ENCODE results near the gene CSF3. TPM values are rescaled to one million over a fixed set of nuclear protein-coding genes. Genes with fewer than 3 reads are reported as not detected.

CSF3 gene
- total RNA-seq, 3 donors from 2014 or later = not detected

DNA sequence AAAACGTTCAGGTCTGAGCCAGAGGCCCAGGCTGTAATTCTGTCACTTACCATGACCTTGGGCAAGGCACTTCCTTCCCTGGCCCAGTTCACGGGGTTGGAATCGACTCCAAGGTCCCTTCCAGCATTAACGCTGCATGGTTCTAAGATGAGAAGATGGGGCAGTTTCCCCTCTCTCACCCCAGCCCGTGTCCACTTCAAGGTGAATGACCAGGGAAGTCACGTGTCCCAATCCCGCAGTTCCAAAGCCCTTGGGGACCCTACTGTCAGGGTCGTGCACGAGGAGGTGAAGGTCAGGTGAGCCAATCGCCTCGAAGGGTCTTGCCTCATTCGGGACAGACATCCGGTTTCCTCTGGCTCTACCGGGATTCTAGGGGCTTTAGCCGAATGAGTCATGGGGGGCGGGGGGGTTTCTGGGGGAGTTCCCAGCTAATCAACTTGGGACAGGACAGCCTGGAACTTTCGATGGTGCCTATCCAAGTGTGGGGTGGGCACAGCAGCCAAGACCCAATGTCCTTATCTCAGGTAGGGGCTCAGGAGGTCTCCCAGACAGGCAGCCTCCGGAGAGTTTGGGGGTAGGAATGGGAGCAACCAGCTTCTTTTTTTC is 762 bp upstream of the CSF3 start:
- ATAC-seq (peak; percentile 18), DNase-seq (no peak)
- H3K4me1 ChIP-seq (ENCODE audit: low read depth) = peaks cover 28% of the 10 kb centered on the region

DNA sequence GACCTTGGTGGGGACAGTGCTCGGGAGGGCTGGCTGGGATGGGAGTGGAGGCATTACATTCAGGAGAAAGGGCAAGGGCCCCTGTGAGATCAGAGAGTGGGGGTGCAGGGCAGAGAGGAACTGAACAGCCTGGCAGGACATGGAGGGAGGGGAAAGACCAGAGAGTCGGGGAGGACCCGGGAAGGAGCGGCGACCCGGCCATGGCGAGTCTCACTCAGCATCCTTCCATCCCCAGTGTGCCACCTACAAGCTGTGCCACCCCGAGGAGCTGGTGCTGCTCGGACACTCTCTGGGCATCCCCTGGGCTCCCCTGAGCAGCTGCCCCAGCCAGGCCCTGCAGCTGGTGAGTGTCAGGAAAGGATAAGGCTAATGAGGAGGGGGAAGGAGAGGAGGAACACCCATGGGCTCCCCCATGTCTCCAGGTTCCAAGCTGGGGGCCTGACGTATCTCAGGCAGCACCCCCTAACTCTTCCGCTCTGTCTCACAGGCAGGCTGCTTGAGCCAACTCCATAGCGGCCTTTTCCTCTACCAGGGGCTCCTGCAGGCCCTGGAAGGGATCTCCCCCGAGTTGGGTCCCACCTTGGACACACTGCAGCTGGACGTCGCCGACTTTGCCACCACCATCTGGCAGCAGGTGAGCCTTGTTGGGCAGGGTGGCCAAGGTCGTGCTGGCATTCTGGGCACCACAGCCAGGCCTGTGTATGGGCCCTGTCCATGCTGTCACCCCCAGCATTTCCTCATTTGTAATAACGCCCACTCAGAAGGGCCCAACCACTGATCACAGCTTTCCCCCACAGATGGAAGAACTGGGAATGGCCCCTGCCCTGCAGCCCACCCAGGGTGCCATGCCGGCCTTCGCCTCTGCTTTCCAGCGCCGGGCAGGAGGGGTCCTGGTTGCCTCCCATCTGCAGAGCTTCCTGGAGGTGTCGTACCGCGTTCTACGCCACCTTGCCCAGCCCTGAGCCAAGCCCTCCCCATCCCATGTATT is 1.1 kb downstream of the CSF3 start:
- TF ChIP-seq, protein P1, sequence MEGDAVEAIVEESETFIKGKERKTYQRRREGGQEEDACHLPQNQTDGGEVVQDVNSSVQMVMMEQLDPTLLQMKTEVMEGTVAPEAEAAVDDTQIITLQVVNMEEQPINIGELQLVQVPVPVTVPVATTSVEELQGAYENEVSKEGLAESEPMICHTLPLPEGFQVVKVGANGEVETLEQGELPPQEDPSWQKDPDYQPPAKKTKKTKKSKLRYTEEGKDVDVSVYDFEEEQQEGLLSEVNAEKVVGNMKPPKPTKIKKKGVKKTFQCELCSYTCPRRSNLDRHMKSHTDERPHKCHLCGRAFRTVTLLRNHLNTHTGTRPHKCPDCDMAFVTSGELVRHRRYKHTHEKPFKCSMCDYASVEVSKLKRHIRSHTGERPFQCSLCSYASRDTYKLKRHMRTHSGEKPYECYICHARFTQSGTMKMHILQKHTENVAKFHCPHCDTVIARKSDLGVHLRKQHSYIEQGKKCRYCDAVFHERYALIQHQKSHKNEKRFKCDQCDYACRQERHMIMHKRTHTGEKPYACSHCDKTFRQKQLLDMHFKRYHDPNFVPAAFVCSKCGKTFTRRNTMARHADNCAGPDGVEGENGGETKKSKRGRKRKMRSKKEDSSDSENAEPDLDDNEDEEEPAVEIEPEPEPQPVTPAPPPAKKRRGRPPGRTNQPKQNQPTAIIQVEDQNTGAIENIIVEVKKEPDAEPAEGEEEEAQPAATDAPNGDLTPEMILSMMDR (IDR thresholded peaks at IDR 0.05) = no peak
- H3K9me3 ChIP-seq = no peaks in the 10 kb centered on the region
- DNase-seq (peak in 1 of 3 donors; percentile 21), ATAC-seq (no peak)
- H3K36me3 ChIP-seq (ENCODE audit: low read depth) = no peaks in the 10 kb centered on the region
- peaks cover 28% of the 10 kb centered on the region for H3K4me1 ChIP-seq (ENCODE audit: low read depth)
- H3K4me3 ChIP-seq = no peak overlapping the region
- intact Hi-C loops (cut with DNase I, micrococcal nuclease) = no loop called here

More for the DNA sequence above, 762 bp upstream of the CSF3 start:
- Histone ChIP-seq H3K4me3 (no peak overlapping the region), H3K9me3 (no peaks in the 10 kb centered on the region), H3K36me3 (ENCODE audit: low read depth) (no peaks in the 10 kb centered on the region)
- TF ChIP-seq, protein P1 (IDR thresholded peaks at IDR 0.05) = no peak
- intact Hi-C loops (cut with DNase I, micrococcal nuclease) = loop anchor here in 1 of 2 donors (5.0 kb wide), 1 partner anchor 153 kb away; no protein-coding TSS in a partner anchor

DNA sequence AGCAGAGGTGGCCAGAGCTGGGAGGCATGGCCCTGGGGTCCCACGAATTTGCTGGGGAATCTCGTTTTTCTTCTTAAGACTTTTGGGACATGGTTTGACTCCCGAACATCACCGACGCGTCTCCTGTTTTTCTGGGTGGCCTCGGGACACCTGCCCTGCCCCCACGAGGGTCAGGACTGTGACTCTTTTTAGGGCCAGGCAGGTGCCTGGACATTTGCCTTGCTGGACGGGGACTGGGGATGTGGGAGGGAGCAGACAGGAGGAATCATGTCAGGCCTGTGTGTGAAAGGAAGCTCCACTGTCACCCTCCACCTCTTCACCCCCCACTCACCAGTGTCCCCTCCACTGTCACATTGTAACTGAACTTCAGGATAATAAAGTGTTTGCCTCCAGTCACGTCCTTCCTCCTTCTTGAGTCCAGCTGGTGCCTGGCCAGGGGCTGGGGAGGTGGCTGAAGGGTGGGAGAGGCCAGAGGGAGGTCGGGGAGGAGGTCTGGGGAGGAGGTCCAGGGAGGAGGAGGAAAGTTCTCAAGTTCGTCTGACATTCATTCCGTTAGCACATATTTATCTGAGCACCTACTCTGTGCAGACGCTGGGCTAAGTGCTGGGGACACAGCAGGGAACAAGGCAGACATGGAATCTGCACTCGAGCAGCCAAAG is 2.3 kb downstream of the CSF3 start:
- intact Hi-C loops (cut with DNase I, micrococcal nuclease) = no loop called here
- TF ChIP-seq, protein P1 (IDR thresholded peaks at IDR 0.05) = no peak
- Histone ChIP-seq H3K4me1 (ENCODE audit: low read depth) (peaks cover 31% of the 10 kb centered on the region), H3K9me3 (no peaks in the 10 kb centered on the region), H3K4me3 (no peak overlapping the region), H3K36me3 (ENCODE audit: low read depth) (no peaks in the 10 kb centered on the region)
- DNase-seq (no peak), ATAC-seq (no peak)

DNA sequence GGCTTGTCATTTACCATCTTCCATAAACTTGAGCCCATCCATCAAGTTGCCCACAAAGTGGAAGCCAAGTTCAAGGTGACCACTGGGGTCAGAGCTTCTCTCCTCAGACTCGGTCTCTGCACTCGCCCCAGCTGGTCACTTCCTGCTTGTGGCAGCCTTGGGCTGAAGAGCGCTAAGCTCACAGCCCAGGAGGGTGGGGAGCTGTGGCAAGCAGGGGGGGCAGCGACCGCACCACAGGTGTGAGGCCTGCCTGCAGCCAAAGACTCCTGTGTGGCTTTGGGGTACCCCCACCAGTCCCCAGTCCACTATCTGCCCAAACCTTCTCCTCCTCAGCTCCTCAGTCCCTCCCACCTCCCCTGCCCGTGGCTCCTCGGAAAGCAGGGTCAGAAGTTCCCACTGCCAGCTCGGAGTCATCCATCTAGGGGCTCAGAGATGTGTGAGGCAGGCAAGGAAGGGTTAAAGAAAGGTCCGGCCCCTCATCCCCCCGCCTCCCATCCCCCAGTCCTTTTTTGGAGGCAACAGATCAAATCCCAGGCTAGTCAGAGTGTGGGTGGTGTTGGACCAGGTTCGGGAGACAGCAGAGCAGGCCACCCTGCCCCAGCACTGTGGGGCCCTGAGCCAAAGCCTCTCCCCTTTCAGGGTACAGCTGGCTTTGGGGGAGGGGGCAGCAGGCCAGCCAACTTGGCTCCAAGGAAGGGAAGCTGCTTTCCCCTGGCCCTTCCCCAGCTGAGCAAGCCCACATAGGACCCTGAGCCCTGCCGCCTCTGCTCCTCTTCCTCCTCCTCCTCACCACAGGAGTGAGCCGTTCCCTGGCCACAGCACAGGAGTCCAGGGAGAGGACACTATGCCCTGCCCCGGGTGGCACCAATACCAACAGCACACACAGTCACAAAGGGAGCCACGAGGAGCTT is 3.2 kb downstream of the CSF3 start:
- peak in 2 of 3 donors; percentile 18 to 52 for DNase-seq
- no peaks in the 10 kb centered on the region for H3K36me3 ChIP-seq (ENCODE audit: low read depth)
- no peak for ATAC-seq
- no peak overlapping the region for H3K4me3 ChIP-seq
- intact Hi-C loops (cut with DNase I, micrococcal nuclease) = no loop called here
- TF ChIP-seq, protein P1 (IDR thresholded peaks at IDR 0.05) = no peak
- H3K4me1 ChIP-seq (ENCODE audit: low read depth) = peaks cover 40% of the 10 kb centered on the region
- no peaks in the 10 kb centered on the region for H3K9me3 ChIP-seq
